HG02642 (cell line): ENCODE data around the gene ZDBF2.
"Not testable (repeated sequence)": the region's sequence is repeated elsewhere in the genome, so short reads cannot be mapped to it uniquely, and the experiment has no call there.

Experiments
- ATAC-seq: cut with Tn5 transposase; IDR thresholded peaks from one replicate; pipeline ENCODE4 v1.9.1; 2021; ENCODE audit warnings: mild to moderate bottlenecking; ENCODE audit not compliant: unreplicated experiment, poor library complexity

The ZDBF2 gene

GRCh38 chr2:206274434-206275311 is at the start of gene ZDBF2:
Gene ZDBF2, plus strand, starts transcription at chr2:206274663. Its CDS starts 7,187 bp downstream, at chr2:206281850.
- ATAC-seq, result peak; percentile 91

DNA sequence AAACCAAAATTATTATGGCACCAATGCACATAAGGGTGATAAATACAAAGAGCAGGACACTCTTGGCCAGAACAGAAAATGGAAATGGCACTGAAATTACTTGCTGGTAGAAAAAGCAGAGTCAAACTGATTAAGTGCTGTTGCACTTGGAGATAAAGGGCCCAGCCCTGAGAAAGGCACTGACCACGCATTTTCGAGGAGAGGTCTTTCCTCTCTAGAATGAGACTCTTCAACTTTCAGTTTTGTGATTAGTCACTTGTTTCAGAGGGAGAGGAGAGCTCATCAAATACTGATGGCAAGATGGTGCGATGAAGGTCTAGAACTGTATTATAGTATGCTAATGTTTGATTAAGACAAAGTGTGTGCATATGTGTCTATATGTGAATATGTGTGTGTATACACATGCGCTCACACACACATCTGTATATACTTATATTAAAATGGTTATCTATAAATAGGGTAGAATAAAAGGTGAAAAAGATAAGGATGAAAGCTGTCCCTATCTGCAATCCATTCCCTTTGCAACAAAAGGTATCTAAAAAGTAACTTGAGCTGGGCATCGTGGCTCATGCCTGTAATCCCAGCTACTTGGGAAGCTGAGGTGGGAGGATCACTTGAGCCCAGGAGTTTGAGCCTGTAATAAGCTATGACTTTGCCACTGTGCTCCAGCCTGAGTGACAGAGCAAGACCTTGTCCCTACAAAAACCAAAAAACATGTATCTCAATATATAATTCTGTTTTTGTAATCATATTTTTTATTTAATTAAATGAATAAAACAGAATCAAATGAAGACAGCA is 48.8 kb upstream of the ZDBF2 start:
- peak; percentile 71 for ATAC-seq

DNA sequence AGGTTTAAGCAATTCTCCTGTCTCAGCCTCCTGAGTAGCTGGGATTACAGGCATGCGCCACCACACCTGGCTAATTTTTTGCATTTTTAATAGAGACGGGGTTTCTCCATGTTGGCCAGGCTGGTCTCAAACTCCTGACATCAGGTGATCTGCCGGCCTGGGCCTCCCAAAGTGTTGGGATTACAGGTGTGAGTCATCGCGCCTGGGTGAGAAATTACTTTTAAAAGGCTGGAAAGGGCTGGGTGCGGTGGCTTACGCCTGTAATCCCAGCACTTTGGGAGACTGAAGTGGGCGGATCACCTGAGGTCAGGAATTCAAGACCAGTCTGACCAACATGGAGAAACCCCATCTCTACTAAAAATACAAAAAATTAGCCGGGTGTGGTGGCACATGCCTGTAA is 45.8 kb upstream of the ZDBF2 start:
- ATAC-seq, result not testable (repeated sequence)

DNA sequence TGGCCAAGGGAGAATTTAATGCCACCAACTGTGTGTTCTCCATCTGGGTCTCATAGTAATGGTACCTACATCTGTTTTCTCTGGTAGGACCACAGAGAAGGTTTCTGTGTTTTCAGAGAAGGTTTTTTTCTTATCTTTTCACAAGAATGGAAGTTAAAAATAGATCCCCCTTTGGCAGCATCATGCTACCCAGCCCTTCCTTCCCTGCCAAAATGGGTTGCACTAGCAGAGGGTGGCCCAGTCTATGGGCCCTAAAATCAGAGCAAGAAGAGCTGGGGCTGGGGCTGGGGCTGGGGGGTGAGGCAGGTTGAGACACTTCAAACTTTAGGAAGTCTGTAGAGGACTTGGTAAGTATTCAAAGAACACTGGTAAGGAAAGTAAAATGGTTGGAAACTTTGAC is 44.8 kb upstream of the ZDBF2 start:
- no peak for ATAC-seq

GRCh38 chr2:206230060-206230762 is 44.3 kb upstream of the ZDBF2 start:
- no peak for ATAC-seq

DNA sequence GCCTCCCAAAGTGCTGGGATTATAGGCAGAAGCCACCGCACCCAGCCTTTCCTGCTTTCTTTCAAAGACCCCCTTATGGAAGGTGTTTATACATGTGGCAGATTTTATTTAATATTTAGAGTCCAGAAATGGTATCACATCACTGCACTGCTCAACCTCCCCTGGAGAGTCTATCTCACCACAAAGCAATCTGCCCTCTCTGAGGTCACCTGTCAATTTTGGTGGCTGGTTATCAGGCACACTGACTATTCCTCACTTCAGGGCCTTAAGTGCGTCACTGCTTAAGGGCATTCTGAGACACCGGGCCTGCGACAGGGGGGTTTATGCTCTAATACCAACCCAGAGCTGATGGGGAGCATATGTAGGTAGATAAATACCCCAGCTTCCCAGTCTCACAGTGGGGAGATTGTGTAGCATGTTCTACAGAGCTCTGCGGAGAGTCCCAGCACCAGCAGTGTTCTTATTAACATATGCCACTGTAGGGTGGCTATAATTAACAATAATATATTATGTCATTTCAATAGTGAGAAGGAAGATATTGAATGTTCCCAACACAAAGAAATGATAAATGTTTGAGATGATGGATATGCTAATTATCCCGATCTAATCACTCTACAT is 42.7 kb upstream of the ZDBF2 start:
- no peak for ATAC-seq

- ATAC-seq, result no peak
Measured at GRCh38 chr2:206232287-206233035, 42.0 kb upstream of the ZDBF2 start.

DNA sequence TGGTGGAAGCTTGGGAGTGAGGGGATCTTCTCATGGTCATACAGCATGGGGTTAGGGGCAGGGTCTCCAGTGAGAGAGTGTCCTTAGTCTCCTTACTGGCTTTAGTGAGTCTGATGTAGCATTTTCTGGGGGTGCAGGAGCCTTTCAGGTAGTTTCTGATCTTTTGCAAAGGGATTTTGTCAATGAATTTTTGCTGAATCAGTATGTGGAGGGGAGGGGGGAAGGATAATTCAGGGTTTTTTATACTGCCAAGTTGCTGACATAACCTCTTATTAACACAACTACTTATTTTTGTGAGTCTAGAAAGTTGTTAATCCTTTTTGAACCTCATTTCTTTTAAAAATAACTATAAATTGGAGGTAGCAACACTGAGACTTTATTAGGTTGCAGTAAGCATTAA is 35.3 kb upstream of the ZDBF2 start:
- no peak for ATAC-seq

DNA sequence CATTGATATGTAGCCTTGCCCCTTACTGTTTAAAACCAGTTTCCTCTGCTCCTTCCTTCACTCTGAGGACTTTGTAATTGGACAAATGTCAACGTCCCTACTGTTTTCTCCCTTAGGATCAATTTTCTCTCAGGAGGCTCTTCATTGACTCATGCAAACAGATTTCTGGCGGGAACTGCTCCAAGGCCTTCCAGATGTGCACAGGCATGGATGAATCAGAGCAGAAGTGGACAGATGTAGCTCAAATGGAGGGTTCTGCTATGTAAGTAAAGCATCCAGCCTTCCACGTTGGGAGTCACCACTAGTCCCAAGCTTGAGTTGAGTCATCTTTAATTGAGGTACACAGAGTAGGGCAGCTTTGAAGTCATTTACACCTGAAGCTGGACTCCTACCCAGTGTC is 34.1 kb upstream of the ZDBF2 start:
- ATAC-seq, result no peak

DNA sequence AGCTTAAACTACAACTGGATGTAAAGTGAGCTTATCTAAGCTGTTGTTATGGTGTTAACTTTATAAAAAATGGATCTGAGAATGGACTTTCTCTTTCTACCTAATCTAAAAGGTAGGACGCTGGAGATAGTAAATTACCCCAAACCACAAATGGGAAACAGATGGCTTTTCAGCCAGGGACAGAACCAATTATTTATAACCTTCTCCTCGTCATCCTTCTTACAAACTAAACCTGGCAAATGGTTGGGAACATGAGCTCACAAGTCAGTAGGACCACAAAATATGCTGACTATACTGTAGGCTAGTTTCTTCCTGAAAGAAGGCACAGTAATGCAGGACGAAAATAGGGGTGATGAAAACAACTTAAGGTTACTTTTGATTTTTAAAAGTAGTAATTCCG is 32.7 kb upstream of the ZDBF2 start:
- ATAC-seq, result no peak

GRCh38 chr2:206245265-206245672 is 29.2 kb upstream of the ZDBF2 start:
- ATAC-seq, result peak; percentile 46

- no peak for ATAC-seq
Measured at GRCh38 chr2:206250041-206250897, 24.2 kb upstream of the ZDBF2 start.

DNA sequence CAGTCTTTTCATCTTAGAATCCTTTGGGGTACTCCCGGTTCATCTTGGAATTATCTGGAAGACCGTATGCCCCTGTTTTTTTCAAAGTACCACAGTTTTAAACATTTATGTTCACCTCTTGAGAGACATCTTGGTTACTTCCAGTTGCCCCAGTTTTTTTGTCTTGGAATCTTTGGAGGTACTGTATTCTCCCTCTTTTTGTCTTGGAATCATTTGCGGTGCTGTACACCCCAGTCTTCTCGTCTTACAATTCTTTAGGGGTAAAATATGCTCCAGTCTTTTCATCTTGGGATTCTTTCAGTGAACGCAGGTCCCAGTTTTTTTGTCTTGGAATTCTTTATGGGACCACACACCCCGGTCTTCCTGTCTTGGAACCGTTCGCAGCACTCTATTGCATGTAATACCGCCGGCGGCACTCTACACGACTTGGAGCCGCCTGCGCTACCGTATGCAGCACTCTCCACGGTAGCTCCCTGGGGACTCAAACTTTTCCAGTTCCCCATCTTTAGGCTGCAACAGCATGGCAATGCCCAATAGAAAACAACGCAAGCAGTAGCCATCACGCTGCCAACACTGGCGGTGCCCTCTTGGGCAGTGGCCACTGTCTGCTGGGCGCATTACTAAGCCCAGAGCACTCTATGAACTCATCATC is 21.2 kb upstream of the ZDBF2 start:
- ATAC-seq, result no peak

DNA sequence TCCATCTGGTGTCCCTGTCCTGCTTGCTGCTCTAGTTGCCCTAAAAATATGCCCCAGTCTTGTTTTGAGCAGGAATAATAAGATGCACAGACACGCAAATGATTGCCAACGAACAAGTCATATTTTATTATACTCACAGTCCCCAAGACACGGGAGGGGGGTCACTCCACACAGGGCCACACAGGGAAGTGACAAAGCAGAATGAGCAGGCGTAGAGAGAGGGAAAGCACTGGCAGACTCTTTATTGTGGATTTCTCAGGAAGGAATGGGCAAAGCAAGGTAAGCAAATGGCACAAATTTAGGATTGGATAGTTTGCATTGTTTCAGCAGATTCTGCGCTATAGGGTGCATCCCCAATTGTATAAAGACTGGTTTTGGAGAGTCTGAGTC is 20.7 kb upstream of the ZDBF2 start:
- ATAC-seq, result no peak

DNA sequence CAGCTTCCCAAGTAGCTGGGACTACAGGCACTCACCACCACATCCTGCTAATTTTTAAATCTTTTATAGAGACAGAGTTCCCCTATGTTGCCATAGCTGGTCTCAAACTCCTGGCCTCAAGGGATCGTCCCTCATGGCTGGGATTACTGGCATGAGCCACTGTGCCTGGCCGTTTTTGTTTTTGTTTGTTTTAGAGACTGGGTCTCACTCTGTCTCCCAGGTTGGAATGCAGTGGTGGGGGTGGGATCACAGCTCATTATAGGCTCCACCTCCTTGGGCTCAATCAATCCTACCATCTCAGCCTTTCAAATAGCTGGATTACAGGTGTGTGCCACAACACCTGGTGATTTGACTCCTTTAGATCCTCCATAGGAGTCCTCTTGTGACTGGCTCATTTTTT is 19.5 kb upstream of the ZDBF2 start:
- ATAC-seq, result no peak

- ATAC-seq, result no peak
Measured at GRCh38 chr2:206256706-206257205, 17.7 kb upstream of the ZDBF2 start.

DNA sequence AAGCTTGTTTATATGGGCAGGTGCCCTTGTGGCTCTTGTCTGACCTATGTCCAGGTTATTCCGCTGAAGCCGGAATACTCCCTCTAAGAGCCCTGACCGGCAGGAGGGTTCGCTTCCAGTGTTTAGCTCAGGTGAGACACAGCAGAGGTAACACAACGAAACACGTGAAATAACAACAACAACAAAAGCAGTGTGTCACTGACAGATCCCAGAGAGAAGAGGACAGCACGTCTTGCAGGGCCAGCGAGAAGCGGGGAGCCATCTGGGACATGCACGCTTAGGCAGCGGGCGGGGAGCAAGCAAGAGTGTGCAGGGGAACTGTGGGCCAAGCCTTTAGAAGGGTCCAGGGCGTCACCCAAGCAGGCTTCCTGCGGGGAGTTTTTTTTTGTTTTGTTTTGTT is 17.1 kb upstream of the ZDBF2 start:
- no peak for ATAC-seq

DNA sequence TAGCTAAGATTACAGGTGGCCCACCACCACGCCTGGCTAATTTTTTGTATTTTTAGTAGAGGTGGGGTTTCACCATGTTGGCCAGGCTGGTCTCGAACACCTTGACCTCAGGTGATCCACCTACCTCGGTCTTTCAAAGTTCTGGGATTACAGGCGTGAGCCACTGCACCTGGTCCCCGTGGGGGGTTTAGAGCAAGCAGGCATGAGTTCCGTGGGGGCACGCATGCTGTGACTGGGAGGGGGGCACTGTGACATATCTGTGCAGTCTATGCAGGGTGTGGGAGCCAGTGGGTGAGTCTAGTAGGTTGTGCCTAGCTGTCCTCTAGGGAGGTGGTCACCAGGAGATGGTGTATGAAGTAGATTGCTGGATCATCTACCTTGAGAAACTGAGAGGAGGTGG is 16.6 kb upstream of the ZDBF2 start:
- no peak for ATAC-seq
